GM12891 (cell line): Measurements from ENCODE around the gene SLC19A1. TPM values are rescaled to one million over a fixed set of nuclear protein-coding genes. Genes with fewer than 3 reads are reported as not detected.
A peak's percentile ranks its signal among the peaks of the same experiment; 100 is the strongest.

Source experiments
- DNase-seq: peaks from one replicate; pipeline ENCODE4 v3.0.0; 2011; ENCODE audit warnings: low spot score; ENCODE audit not compliant: insufficient read length
- FAIRE-seq: peaks from 2 replicates; lab custom pipeline; 2011; peaks lifted over from hg19 to GRCh38; lab: Jason Lieb, UNC
- PAX5 ChIP-seq: IDR thresholded peaks from 2 replicates; pipeline ENCODE4 v1.6.1; 2011; ENCODE audit warnings: low read length, moderate library complexity, mild to moderate bottlenecking; ENCODE audit not compliant: insufficient read depth, severe bottlenecking
- POLR2A ChIP-seq: IDR thresholded peaks from 2 replicates; pipeline ENCODE4 v1.6.1; 2011; ENCODE audit warnings: low read depth, low read length, control low read depth
- POLR2AphosphoS5 ChIP-seq: IDR thresholded peaks from 2 replicates; pipeline ENCODE4 v1.6.1; 2011; ENCODE audit warnings: low read depth, low read length, control low read depth
- POU2F2 ChIP-seq: IDR thresholded peaks from 2 replicates; pipeline ENCODE4 v1.6.1; 2011; ENCODE audit warnings: low read depth, mild to moderate bottlenecking, control low read depth, low read length, moderate library complexity
- SPI1 ChIP-seq: IDR thresholded peaks from 2 replicates; pipeline ENCODE4 v1.6.1; 2011; ENCODE audit warnings: low read depth, low read length, control low read depth
- TAF1 ChIP-seq: IDR thresholded peaks from 2 replicates; pipeline ENCODE4 v1.6.1; 2011; ENCODE audit warnings: low read depth, low read length, control low read depth
- polyA plus RNA-seq: library from polyadenylated mRNA; unstranded; fragments of >200 nt; gene quantifications from one replicate; pipeline ENCODE4 v1.2.1, GENCODE V29; 2012; ENCODE audit warnings: low read depth, missing spikeins, inconsistent platforms; ENCODE audit not compliant: missing spikeins

Gene SLC19A1
- polyA plus RNA-seq, result 8.4 TPM

DNA sequence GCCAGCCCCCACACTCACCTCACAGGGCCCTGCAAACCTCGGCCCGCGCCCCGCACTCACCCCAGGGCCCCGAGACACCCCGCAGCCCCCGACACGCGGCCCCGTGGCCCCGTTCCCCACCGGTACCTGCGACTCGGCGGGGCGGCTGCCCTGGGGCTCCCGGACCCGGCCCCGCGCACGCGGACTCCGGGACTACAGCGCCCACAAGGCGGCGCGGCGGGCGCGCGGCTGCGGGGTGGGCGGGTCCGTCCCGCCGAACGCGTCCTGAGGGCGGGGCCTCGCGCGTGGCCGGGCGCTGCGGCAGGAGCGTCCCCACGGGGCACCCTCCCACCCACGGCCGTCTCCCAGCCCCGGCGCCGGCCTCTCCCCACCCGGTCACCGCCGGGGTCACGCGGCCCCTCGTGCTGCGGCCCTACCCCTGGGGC is at the start of gene SLC19A1:
Gene SLC19A1 (minus strand): TSS at position 199 of the 425 bp plus-strand sequence. CDS start 4,481 bp downstream, outside the sequence.
- peak; percentile 95 for FAIRE-seq
- peak; percentile 98 for DNase-seq

DNA sequence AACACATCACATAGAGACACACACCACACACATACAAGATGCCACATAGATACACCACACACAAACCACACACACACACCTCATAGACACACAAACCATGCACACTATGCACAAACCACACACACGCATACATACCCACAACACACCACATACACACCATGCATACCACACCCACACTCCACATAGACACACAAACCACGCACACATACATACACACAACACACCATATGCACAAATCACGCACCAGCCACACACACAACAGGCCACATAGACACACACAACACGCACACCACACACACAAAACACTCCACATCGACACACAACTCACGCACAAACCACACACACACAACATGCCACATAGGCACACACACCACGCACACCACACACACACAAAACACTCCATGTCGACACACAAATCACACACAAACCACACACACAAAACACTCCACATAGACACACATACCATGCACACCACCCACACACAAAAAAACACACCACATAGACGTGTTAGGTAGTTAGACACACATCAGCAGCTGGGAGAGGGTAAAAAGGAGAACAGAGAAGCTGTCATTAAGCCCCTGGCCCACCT is 49.5 kb upstream of the SLC19A1 start:
- FAIRE-seq (peak; percentile 94), DNase-seq (no peak)
- TF ChIP-seq POLR2AphosphoS5 (no peak), SPI1 (peak; percentile 61), PAX5 (no peak), POLR2A (no peak), TAF1 (no peak), POU2F2 (0 out of 2 replicates have a peak, but pooled peaks have one; percentile 6)

More for the DNA sequence above, at the start of gene SLC19A1:
- TF ChIP-seq TAF1, result no peak
- TF ChIP-seq PAX5, result no peak
- TF ChIP-seq SPI1, result no peak
- no peak for TF ChIP-seq POLR2AphosphoS5
- no peak for TF ChIP-seq POU2F2
- TF ChIP-seq POLR2A, result no peak

GRCh38 chr21:45590726-45591618 is 48.7 kb upstream of the SLC19A1 start:
- FAIRE-seq, result no peak
- peak; percentile 70 for DNase-seq
- TF ChIP-seq TAF1, result no peak
- TF ChIP-seq POLR2AphosphoS5, result no peak
- no peak for TF ChIP-seq POLR2A
- no peak for TF ChIP-seq POU2F2
- no peak for TF ChIP-seq SPI1
- TF ChIP-seq PAX5, result no peak

DNA sequence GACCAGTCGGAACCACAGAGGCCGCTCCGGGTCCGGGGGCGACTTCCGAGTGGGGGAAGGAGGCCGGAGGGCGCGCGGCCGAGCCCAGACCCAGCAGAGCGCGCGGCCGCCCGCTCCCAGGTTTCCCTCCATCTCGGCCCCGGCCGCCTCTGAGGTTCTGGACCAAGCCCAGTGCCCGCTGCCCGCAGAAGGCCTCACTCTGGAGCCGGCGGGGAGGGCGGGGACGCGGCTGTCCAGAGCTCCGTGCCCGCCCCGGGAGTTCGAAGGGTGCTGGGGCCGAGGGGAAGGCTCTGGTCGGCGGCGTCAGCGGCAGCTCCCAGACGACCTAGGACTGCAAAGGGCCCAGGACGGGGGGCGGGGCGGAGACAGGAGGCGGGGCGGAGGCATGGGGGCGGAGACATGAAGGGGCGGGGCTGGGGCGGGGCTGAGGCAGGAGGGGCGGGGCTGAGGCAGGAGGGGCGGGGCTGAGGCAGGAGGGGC is 48.0 kb upstream of the SLC19A1 start:
- no peak for FAIRE-seq
- DNase-seq, result peak; percentile 95
- no peak for TF ChIP-seq POU2F2
- TF ChIP-seq TAF1, result no peak
- TF ChIP-seq POLR2AphosphoS5, result no peak
- no peak for TF ChIP-seq PAX5
- no peak for TF ChIP-seq SPI1
- no peak for TF ChIP-seq POLR2A

- TF ChIP-seq TAF1 (no peak), POLR2A (no peak), POU2F2 (no peak)
- FAIRE-seq (no peak), DNase-seq (no peak)
These were observed 47.5 kb upstream of the SLC19A1 start for GRCh38 chr21:45589686-45590245.

GRCh38 chr21:45588871-45589491 is 46.7 kb upstream of the SLC19A1 start:
- TF ChIP-seq POLR2AphosphoS5 (no peak), POLR2A (no peak), SPI1 (no peak), PAX5 (no peak), POU2F2 (no peak), TAF1 (no peak)
- FAIRE-seq (no peak), DNase-seq (no peak)

DNA sequence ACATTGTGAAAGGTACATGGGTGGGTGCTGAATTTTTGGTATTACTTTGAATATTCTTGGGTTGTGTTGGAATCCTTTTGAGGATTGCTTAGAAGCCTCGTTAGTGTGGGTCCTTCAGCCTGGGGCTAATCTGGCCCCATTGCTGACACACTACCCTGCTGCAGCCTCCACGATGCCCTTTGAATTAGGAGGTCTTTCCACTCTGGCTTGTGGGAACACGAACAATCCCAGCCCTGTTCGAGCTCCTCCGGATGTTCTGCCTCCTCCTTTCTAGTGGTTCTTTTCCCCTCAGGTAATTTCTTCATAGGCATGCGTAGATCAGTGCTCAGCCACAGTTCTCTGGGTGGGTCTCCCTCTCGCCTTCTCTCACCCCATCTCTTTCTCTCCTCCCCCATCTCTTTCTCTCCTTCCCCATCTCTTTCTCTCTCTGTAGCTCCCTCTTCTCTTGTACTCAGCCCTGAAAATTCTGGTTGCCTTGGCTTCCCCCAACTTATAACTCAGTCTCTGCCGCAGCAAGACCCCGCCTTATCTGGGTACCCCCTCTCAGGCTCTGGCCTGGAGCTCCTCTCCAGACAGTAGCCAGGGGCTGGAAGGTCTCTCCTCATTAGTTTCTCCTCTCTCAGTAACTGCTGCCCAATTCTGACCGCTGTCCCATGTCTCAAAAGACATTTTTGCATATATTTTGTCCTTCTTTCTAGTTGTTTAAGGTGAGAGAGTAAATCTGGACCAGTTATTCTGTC is 46.0 kb upstream of the SLC19A1 start:
- FAIRE-seq (no peak), DNase-seq (no peak)
- TF ChIP-seq POLR2A, result no peak

GRCh38 chr21:45586289-45586858 is 44.1 kb upstream of the SLC19A1 start:
- FAIRE-seq (no peak), DNase-seq (no peak)
- no peak for TF ChIP-seq POU2F2
- no peak for TF ChIP-seq POLR2A
- no peak for TF ChIP-seq PAX5
- no peak for TF ChIP-seq TAF1
- no peak for TF ChIP-seq SPI1
- no peak for TF ChIP-seq POLR2AphosphoS5

- DNase-seq (no peak), FAIRE-seq (no peak)
- no peak for TF ChIP-seq TAF1
- no peak for TF ChIP-seq POLR2A
- no peak for TF ChIP-seq PAX5
- no peak for TF ChIP-seq POLR2AphosphoS5
- TF ChIP-seq POU2F2, result no peak
- TF ChIP-seq SPI1, result no peak
These were observed 42.5 kb upstream of the SLC19A1 start for GRCh38 chr21:45584786-45585185.
